Bronchial epithelial cell (primary cell): ENCODE data around the gene RUNX2. TPM values are rescaled to one million over a fixed set of nuclear protein-coding genes. Genes with fewer than 3 reads are reported as not detected.

Experiments
- DNase-seq: peaks from one replicate; pipeline ENCODE4 v3.0.0-alpha.2; 2010; ENCODE audit warnings: low read depth
- FAIRE-seq: peaks from 2 replicates; lab custom pipeline; 2011; peaks lifted over from hg19 to GRCh38; lab: Jason Lieb, UNC
- H3K27me3 ChIP-seq: 2 replicates; pipeline ENCODE4 v1.5.1; 2011; ENCODE audit warnings: low read length; ENCODE audit not compliant: control insufficient read depth, insufficient read depth
- H3K36me3 ChIP-seq: 2 replicates; pipeline ENCODE4 v1.5.1; 2011; ENCODE audit warnings: low read length; ENCODE audit not compliant: control insufficient read depth, insufficient read depth
- H3K4me3 ChIP-seq: 2 replicates; pipeline ENCODE4 v1.5.1; 2011; ENCODE audit warnings: mild to moderate bottlenecking, low read depth, low read length, control low read depth
- total RNA-seq: library from RNA; depleted of rRNA; stranded (reverse); fragments of >200 nt; gene quantifications from 2 replicates; pipeline ENCODE4 v1.2.1, GENCODE V29; 2014
- TF ChIP-seq, protein P1 (sequence below): IDR thresholded peaks from 2 replicates; pipeline ENCODE4 v1.5.1; 2011; ENCODE audit warnings: mild to moderate bottlenecking, moderate library complexity, low read length, control low read depth, inconsistent platforms; ENCODE audit not compliant: insufficient read depth, severe bottlenecking

RUNX2 gene
- total RNA-seq, 1 donor from 2014 or later, result 0.79 TPM

DNA sequence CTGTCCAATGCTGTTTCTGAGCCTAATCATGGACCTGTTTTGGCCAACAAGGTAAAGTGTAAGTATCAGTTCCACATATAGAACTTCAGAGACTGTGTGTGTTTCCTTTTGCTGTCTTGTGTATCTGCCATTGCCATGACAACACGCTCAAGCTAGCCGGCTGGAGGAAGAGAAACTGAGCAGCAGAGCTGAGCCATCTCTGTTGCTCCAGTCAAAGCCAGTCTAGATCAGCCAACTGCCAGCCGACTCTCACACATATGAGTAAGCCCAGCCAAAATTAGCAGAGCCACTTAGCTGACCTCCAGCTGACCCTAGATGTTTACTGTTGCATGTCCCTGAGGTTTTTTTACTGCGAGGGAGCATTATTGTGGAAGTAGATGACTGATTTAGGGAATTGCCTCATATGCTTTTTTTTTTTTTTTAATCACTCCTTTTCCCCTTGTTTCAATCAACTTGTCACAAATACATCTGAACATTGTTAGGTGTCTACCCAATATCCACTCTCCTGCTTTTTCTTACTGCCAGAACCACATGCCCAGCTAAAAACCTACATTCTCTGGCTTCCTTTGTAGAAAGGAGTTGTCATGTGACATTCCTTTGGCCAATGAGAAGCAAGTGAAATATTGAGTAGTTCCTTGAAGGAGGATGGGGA, 353.9 kb downstream of the RUNX2 start:
- TF ChIP-seq, protein P1, sequence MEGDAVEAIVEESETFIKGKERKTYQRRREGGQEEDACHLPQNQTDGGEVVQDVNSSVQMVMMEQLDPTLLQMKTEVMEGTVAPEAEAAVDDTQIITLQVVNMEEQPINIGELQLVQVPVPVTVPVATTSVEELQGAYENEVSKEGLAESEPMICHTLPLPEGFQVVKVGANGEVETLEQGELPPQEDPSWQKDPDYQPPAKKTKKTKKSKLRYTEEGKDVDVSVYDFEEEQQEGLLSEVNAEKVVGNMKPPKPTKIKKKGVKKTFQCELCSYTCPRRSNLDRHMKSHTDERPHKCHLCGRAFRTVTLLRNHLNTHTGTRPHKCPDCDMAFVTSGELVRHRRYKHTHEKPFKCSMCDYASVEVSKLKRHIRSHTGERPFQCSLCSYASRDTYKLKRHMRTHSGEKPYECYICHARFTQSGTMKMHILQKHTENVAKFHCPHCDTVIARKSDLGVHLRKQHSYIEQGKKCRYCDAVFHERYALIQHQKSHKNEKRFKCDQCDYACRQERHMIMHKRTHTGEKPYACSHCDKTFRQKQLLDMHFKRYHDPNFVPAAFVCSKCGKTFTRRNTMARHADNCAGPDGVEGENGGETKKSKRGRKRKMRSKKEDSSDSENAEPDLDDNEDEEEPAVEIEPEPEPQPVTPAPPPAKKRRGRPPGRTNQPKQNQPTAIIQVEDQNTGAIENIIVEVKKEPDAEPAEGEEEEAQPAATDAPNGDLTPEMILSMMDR, result no peak
- FAIRE-seq (no peak), DNase-seq (peak; percentile 50)
- Histone ChIP-seq H3K36me3 (no peaks in the 10 kb centered on the region), H3K4me3 (no peak overlapping the region), H3K27me3 (no peaks in the 10 kb centered on the region)

DNA sequence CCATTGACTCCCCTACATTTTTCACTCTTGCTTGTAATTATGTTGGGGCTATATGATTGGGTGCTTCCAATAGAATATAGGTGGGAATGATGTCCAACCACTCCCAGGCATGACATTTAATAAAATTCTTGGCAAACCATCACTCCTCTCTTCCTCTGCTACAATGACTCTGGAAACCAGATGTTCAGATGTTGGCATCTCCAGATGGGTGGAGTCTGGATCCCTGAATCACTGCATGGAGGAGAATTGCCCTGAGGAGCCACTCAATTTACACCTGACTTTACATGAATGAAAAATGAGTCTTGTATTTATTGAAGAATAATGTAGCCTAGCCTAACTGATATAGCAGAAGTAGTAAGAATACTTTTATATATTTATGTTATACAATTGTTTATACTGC, 356.3 kb downstream of the RUNX2 start:
- Histone ChIP-seq H3K4me3 (no peak overlapping the region), H3K27me3 (no peaks in the 10 kb centered on the region), H3K36me3 (no peaks in the 10 kb centered on the region)
- TF ChIP-seq, protein P1, result no peak
- no peak for DNase-seq
- no peak for FAIRE-seq

DNA sequence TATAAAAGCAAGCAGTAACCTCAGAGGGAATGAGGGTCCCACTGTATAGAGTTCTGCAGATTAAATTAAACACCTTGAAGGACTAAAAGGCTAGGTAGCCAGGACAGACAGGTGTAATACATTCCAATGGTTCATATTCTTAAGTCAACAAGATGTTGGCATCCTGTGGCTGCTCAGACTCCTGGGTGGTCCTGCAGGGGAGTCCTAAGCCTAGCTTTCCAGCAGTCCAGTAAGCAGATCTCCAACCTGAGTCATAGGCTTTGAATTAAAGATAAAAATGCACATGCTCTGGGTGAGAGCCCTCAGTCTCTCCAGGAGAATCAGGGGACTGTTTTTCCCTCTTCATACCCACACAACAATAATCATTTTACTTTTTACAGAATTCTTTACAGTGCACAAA, 356.9 kb downstream of the RUNX2 start:
- FAIRE-seq (no peak), DNase-seq (no peak)
- H3K4me3 ChIP-seq, result no peak overlapping the region
- TF ChIP-seq, protein P1, result no peak
- no peaks in the 10 kb centered on the region for H3K27me3 ChIP-seq
- H3K36me3 ChIP-seq, result no peaks in the 10 kb centered on the region

DNA sequence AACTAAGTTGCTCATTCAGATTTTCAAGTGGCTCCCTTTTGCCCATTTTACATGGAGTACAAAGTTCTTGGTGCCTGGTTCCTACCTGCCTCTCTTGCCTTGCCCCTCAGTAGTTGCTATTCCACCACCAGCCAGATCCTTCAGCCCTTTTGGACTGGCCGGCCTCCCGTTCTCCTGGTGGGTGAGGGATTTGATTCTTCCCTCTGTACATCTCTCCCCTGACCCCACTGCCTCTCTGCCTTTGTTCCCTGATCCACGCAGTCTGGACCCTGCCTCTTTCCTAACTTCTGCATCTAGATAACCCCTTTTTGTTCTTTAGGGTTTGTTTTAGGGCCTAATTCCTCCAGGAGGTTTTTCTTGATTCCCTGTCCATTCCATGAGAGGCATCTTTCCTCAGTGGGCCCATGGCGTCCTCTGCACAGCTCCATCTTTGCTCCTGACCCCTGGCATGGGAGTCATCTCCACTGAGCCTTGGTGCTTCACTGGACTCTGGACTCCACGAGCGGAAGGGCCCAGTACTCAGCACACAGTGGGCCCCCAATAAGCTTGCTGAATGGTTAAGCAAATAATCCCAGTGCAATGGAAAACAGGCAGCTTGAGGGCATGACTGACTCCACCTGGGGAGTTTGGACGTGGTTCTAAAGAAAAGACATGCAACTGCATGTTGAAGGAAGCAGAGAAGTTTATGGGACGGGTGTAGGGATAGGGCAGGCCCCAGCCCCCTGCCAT, 358.9 kb downstream of the RUNX2 start:
- TF ChIP-seq, protein P1, result no peak
- DNase-seq (no peak), FAIRE-seq (no peak)
- Histone ChIP-seq H3K27me3 (no peaks in the 10 kb centered on the region), H3K36me3 (no peaks in the 10 kb centered on the region), H3K4me3 (no peak overlapping the region)

DNA sequence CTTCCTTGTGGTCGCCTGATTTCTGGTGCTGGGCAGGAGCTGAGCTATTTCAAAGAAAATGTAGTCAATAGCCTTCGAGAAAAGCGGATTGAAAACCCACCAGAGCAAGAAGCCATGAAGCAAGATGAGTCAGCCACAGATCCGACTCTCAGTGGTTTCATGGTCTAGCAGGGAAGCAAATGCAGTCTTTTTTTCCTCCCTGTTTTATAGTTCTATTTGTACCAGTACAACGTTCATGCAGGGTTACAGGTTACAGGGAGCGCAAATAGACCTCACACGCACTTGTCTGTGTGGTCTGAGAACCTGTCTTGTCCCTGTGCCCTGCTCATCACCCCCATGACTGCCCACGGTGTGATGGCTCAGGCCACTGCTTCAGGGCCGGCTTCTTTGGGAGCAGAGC, 359.4 kb downstream of the RUNX2 start:
- H3K36me3 ChIP-seq, result no peaks in the 10 kb centered on the region
- DNase-seq (no peak), FAIRE-seq (no peak)
- TF ChIP-seq, protein P1, result no peak
- H3K4me3 ChIP-seq, result no peak overlapping the region
- no peaks in the 10 kb centered on the region for H3K27me3 ChIP-seq
